Measurements from ENCODE around the gene OR51E2.

DNA sequence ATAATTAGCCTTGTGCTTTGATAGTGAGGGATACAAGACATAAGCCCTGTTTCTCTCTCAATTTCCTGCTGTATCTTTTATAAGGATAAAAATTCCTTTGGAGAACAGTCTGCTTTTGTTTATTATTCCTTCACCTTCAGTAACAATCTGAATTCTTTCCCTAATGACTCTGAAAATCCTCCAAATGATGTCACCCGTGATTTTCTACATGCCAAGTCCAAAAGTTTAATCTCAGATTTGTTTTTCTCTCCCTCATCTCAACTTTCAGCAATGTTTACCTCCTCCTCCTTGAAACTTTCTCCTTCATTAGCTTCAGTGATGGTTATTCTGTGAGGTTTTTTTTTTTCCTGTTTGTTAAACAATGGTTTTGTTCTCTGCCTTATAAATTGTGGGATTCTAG, 2.2 kb downstream of the OR51E2 start:
- TF ChIP-seq, protein P1, sequence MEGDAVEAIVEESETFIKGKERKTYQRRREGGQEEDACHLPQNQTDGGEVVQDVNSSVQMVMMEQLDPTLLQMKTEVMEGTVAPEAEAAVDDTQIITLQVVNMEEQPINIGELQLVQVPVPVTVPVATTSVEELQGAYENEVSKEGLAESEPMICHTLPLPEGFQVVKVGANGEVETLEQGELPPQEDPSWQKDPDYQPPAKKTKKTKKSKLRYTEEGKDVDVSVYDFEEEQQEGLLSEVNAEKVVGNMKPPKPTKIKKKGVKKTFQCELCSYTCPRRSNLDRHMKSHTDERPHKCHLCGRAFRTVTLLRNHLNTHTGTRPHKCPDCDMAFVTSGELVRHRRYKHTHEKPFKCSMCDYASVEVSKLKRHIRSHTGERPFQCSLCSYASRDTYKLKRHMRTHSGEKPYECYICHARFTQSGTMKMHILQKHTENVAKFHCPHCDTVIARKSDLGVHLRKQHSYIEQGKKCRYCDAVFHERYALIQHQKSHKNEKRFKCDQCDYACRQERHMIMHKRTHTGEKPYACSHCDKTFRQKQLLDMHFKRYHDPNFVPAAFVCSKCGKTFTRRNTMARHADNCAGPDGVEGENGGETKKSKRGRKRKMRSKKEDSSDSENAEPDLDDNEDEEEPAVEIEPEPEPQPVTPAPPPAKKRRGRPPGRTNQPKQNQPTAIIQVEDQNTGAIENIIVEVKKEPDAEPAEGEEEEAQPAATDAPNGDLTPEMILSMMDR (IDR thresholded peaks at IDR 0.05) = no peak
- no peak for TF ChIP-seq EZH2 (IDR thresholded peaks at IDR 0.05; ENCODE audit: borderline replicate concordance, insufficient read depth, low read depth, low read length, poor library complexity, severe bottlenecking)
